Stimulated activated naive CD8-positive, alpha-beta T cell treated with anti-CD3 and anti-CD28 coated beads, Interleukin-15, Interleukin-2, amounts not matched to agents 100 U/mL and 50 U/mL, for 24 hours (primary cell): Measurements from ENCODE around the gene FRAS1.
"Not testable (repeated sequence)": the region's sequence is repeated elsewhere in the genome, so short reads cannot be mapped to it uniquely, and the experiment has no call there.

ENCODE experiments used
- ATAC-seq: fragments of 150-1000 bp; cut with Tn5 transposase; one replicate; pipeline ENCODE4 v1.10.0; 2021
- DNase-seq: peaks from one replicate; pipeline ENCODE4 v3.0.0; 2021

Gene FRAS1

GRCh38 chr4:78291277-78291676 lies 234.2 kb downstream of the FRAS1 start:
- DNase-seq (no peak), ATAC-seq (no peak)

DNA sequence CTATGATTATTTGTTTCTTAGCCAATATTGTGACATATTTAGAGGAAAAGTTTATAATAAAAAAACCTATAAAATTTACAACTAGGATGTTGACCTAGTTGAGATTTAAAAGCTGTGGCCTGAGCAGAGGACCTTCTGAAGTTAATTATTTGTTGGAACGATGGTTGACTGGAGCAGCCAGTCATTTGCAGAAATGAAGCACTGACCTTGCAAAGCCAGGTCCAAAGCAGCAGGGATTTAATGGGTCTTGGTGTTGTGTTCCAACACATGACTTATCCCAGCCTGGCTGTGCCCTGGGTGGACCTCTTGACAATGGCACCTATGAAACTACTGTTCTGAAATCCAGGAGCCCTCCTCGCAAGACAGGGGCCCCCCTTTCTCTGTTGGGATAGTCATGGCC lies 235.2 kb downstream of the FRAS1 start:
- DNase-seq (no peak), ATAC-seq (no peak)

DNA sequence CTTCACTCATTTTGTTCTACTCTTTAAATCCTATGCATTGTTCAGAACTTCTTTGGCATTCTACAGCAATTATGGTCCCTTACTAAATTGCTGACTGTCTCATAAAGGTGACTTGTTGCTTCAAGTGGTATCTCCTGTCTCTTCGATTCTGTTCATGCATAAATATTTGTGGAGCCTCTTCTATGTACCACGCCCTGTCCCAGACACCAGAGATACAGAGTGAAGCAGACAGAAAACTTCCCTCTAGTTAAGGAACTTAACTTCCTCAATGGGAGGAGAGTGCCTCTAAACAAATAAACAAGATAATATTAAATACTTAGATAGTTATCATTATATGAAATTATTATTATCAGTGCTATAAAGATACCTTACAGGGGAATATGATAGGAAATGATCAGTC lies 235.7 kb downstream of the FRAS1 start:
- DNase-seq (no peak), ATAC-seq (no peak)

DNA sequence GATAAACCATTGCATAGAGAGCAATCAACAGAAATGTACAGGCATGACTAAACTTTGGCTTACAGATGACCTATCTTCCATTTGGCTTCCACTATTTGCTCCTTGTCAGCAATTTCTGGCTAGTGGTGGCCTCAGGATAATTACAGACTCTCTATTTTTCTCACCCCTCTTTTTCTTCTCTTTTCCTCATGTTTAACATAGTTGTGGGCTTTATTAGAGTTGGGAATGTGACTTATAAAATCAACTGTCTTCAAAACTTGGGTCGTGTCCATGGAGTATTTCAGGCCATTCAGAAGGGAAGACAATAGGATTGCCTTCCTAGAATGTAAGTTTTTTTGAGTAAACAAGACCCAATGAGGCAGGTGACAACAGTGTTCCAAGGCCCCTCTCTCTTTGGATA lies 236.2 kb downstream of the FRAS1 start:
- DNase-seq (no peak), ATAC-seq (no peak)

- ATAC-seq (no peak), DNase-seq (no peak)
Observed at GRCh38 chr4:78293821-78294301, 236.7 kb downstream of the FRAS1 start.

DNA sequence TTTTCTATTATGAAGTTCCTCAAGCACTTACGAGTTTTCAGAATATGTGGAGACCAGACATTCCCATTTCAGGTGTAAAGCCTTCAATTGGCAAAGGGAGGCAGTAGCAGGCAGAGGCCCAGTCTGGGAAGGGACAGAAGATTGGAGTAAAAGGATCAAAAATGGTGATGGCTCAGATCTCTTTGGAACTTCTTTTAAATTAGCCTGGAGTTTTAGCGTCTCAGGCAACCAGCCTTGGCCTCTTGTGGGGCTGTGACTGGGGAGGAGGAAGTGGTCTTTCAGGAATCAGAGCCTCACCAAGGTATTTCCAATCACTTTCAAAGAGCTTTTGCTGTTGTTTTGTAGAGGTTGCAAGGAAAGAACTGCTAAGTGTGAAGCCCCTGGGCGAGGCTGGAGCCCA lies 239.1 kb downstream of the FRAS1 start:
- ATAC-seq, result no peak

DNA sequence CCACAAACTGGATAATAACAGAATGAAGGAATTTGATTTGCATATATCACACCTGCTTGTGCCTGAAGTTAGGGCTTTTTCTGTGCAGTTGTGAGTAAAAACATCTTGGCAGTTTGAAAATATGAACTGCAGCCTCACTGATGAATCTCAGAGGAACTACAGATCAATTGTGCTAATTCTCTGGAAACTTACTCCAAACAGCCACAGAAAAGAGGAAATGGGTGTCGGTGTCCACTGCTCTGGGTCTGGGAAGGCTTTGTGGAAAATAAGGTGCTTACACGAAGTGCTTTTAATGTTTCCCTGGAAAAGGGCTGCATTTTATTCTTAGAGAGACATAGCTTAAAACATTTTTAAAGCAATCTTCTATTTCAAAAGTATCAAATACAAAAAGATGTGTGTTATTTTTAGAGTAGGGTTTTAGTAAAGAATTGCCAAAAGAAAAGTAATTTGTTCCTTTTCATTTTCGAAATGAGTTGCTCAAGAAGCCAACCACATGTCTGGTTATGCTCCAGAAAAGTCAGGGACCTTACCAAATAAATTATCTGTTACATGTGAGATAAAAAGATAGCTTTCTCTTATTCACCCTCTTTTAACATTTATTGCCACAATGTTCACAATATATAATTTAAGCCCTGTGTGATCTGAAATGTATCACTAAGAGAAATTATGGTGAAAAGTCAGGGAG lies 240.1 kb downstream of the FRAS1 start:
- DNase-seq (no peak), ATAC-seq (no peak)

More for the DNA sequence above, 239.1 kb downstream of the FRAS1 start:
- no peak for DNase-seq

DNA sequence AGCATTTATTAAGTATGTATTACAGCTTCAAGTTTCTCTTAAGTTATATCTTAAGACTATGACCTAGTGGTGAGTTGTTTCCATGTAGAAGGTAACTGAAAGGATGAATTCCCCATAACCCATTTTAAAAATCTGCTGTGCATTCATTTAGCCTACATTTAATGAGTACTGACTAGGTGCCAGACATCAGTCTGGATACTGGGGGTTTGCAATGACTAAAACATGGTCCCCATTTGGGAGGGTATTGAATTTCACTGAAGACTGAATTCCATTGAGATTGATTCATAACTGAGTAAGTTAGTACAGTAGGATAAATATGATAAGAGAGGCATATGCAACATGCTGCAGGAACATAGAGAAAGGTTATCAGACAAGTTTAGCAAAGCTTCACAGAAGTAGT lies 241.5 kb downstream of the FRAS1 start:
- ATAC-seq (no peak), DNase-seq (no peak)

DNA sequence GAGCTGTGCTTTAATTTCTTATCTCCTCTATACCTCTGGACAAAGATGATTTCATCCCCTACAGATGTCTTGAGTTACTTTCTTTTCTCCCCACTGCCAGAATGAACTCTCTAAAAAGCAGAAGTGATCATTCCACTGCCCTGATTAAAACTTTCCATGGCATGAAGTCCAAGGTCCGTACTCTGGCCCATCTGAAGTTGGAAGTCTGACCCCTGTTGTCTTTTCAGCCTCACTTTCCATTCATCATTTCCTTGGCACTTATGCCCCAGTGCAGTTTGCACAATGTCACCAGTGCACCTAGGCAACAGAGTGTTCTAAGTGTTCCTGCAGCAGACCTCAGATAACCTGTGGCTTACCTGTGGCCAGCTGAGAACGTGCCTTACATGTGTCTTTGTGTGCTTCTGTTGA lies 242.4 kb downstream of the FRAS1 start:
- DNase-seq (no peak), ATAC-seq (no peak)

DNA sequence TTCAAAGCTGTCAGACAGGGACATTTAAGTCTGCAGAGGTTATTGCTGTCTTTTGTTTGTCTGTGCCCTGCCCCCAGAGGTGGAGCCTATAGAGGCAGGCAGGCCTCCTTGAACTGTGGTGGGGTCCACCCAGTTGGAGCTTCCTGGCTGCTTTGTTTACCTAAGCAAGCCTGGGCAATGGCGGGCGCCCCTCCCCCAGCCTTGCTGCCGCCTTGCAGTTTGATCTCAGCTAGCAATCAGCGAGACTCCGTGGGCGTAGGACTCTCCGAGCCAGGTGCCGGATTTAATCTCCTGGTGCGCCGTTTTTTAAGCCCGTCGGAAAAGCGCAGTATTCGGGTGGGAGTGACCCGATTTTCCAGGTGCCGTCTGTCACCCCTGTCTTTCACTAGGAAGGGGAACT lies 250.1 kb downstream of the FRAS1 start:
- DNase-seq, ATAC-seq: not testable (repeated sequence)

- no peak for DNase-seq
- no peak for ATAC-seq
Observed at GRCh38 chr4:78308517-78308916, 251.4 kb downstream of the FRAS1 start.

- DNase-seq (no peak), ATAC-seq (no peak)
Observed at GRCh38 chr4:78309352-78309751, 252.2 kb downstream of the FRAS1 start.

GRCh38 chr4:78310007-78310739 lies 253.1 kb downstream of the FRAS1 start:
- no peak for DNase-seq
- no peak for ATAC-seq

DNA sequence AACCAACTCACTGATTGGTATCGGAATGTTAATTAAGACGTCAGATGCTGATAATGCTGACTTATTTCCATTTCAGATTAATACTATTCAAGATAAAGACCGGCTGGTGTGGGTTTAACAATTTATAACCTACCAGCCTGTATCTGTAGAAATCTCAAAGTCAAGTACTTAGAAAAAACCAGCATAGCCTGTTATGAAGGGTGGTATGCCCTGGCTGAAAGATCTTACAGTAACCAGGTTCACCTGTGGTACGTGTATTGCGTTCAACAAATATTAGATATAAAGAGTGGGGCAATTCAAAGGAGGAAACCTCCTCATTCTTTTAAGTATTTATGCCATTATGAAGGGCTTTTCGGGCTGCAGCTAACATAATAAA lies 253.6 kb downstream of the FRAS1 start:
- ATAC-seq (no peak), DNase-seq (no peak)

DNA sequence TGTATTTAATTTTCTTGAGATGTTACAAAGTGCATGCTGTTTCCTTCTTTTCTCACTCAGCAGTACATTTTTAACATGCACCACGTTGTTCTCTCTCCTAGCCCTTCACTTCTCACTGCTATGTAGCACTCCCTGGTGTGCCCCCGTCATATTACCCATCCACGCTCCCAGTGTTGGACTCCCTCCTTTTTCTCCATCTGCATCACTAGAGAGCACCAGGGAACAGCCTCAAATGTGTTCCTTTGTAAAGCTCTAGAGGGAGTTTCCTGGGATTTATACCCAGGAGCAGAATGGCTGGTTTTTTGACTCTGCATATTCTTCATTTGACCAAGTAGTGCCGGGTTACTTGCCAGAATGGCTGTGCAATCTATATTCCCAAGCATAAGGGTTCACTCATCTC lies 254.2 kb downstream of the FRAS1 start:
- ATAC-seq (no peak), DNase-seq (no peak)

DNA sequence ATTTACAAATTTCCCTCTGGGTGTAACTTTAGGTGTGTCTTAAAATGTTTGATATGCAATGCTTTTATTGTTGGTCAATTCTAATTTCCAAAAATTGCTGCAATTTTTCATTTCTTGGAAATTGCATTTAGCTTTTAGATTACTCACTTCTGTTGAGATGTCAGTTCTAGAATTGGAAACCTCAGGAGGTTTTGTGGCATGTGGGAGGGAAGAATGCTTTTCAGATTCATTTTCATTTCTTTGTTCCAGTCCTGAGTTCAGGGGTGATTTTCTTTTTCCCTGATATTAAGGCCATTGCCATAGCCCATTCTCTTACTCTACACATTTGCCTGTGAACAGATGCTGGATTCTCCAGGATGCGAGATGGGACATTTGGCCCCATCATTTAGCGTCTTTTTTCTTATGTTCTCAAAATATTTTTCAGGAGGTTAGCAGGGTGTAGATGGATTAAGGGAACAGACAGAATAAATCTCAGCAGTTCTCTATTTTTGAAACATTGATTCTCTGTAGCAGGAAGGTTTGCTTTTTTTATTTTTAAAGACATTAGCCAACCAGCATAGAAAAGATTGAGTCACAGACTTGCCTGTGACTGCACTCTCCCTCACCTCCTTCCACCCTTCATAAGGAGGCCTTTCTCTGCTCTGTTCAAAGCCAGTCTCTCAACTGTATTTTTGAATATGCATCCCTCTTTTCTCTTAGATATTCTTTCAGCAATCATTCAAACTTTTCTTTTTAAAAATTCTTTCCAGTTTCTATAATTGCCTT lies 256.0 kb downstream of the FRAS1 start:
- ATAC-seq (no peak), DNase-seq (no peak)

GRCh38 chr4:78313754-78314120 lies 256.6 kb downstream of the FRAS1 start:
- ATAC-seq (no peak), DNase-seq (no peak)

DNA sequence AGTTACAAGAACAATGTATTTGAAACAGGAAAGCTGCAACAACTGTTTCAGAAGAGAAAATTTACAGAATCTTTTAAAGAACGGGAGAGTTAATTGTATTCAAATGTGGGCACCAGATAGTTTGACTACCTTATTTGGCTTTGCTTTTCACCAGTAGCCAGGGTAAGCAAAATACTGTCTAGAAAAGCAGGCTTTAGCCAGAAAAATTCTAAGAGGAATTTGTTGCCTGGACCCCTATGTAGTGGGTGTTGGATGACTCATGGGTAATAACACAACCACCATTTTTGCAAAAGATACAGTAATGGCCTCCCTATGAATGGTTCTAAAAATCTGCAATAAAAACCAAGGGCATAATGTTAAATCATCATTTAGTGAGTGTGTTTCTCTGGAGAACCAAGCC lies 261.0 kb downstream of the FRAS1 start:
- no peak for ATAC-seq

DNA sequence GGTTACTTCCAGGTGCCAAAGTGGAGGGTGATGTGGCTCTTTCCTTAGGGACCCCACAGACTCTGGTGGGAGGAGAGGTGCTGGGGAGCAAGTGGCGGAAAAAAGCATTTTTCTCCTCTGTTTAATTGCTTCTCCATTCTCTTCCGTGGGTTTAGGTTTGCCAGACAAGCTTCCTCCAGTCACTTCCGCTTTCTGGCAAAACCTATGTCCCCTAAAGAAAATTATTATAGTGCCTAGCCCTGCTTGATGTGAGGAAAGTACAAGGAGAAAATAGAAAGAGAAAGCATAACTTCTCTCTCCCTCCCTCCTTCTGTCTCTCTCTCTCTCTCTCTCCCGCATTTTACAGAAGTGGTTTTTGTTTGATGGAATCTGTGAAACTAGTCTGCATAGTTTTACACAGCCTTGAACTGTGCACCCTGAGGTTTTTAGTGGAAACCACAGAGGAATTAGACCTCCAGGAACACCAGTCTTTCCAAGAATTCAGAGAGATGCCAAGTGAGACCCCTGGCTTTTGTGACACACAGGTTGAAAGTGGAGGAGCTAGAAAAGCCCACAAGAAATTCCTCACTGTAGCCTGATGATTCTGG lies 263.3 kb downstream of the FRAS1 start:
- DNase-seq (no peak), ATAC-seq (no peak)

More for the DNA sequence above, 261.0 kb downstream of the FRAS1 start:
- DNase-seq, result no peak

DNA sequence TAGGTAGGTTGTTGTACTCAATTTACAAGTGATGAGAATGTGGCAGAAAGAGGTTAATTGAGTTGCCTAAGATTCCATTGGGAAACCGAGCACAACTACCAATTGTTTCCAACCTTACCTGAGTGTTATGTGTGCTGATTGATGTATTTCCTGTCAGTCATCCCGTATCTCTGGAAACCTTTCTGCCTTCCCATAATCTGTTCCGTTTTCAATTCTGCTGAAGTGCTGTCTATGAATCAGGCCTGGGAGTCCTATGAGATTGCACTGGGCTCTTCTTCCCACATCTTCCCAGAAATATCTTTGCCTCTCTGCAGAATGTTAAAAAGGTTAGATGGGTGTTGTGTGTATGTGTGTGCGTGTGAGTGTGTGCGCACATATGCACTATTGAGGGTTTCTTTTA lies 264.9 kb downstream of the FRAS1 start:
- no peak for ATAC-seq

GRCh38 chr4:78323439-78323838 lies 266.3 kb downstream of the FRAS1 start:
- DNase-seq (no peak), ATAC-seq (no peak)

More for the DNA sequence above, 264.9 kb downstream of the FRAS1 start:
- DNase-seq, result no peak

DNA sequence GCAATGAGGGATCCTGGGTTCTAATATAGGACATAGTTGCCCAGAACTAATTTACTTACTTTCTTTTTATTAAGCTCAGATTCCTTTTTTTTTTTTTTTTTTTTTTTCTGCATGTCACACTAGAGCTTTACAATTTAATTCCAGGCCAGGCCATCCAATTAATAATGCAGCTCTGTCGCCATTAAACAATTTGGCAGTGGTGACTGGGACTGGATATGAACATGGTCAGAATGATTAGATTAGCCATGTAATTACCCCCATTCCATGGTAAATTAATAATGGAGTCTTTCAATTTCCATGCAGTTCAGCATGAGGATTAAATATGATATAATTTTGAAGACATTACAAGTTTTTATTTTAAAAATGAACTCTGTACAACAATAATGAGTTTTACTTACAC lies 267.5 kb downstream of the FRAS1 start:
- DNase-seq (no peak), ATAC-seq (no peak)
